Prostate gland (tissue), 2 donors: Measurements from ENCODE around the gene GPR161. TPM values are rescaled to one million over a fixed set of nuclear protein-coding genes. Genes with fewer than 3 reads are reported as not detected.
"Not testable (repeated sequence)": the region's sequence is repeated elsewhere in the genome, so short reads cannot be mapped to it uniquely, and the experiment has no call there.

ENCODE experiments used
- DNase-seq: peaks from one replicate; pipeline ENCODE4 v3.0.0-alpha.2; 2019; ENCODE audit warnings: low spot score
- H3K27ac ChIP-seq, 2 donors: fragments of 200-600 bp; sonication (generic); 2 replicates each; pipeline ENCODE4 v1.5.1; 2017 to 2019
- H3K27me3 ChIP-seq: fragments of 200-600 bp; sonication (generic); replicated peaks from 2 replicates; pipeline ENCODE4 v1.5.1; 2019; ENCODE audit not compliant: insufficient read depth
- H3K36me3 ChIP-seq, 2 donors: fragments of 200-600 bp; sonication (generic); 1 replicate in 1 of 2; 2 replicates in 1 of 2; pipeline versions ENCODE4 v1.5.1 to v1.8.1; 2017 to 2019
- H3K4me1 ChIP-seq: fragments of 200-600 bp; sonication (generic); replicated peaks from 2 replicates; pipeline ENCODE4 v1.5.1; 2019
- H3K4me3 ChIP-seq, 2 donors: fragments of 200-600 bp; sonication (generic); 2 replicates each; pipeline ENCODE4 v1.5.1; 2017 to 2019
- H3K9me3 ChIP-seq: fragments of 200-600 bp; sonication (generic); 2 replicates; pipeline ENCODE4 v1.5.1; 2017
- POLR2A ChIP-seq: fragments of 450-650 bp; IDR thresholded peaks from one replicate; pipeline ENCODE4 v1.6.1; 2016; ENCODE audit warnings: antibody characterized with exemption, mild to moderate bottlenecking
- POLR2AphosphoS5 ChIP-seq: sonication (generic); formaldehyde crosslinking; IDR thresholded peaks from one replicate; pipeline ENCODE4 v1.6.1; 2017; ENCODE audit warnings: antibody characterized with exemption
- WGBS: methylation state at CpG from one replicate; pipeline ENCODE4 v1.1.5; 2018; 5-methylcytosine and 5-hydroxymethylcytosine counted together
- intact Hi-C: fragments of 100-400 bp; cut with DNase I; formaldehyde crosslinking; loops from one replicate; pipeline ENCODE4 v1.14.2; 2022
- total RNA-seq, 2 donors: library from RNA; depleted of rRNA; stranded (reverse); fragments of >200 nt; gene quantifications; one replicate each; pipeline ENCODE4 v1.1.0, GENCODE V29; 2016
- TF ChIP-seq, protein P1 (sequence below), 4 experiments: fragments of 200-600 bp in 2 of 4; fragments of 450-650 bp in 2 of 4; sonication (generic) in 2 of 4; IDR thresholded peaks; 1 replicate in 3 of 4; 2 replicates in 1 of 4; pipeline ENCODE4 v1.5.1; 2016 to 2019; ENCODE audit warnings: antibody characterized with exemption in 4 of 4, mild to moderate bottlenecking in 2 of 4, moderate library complexity in 2 of 4

The GPR161 gene
- total RNA-seq, 2 donors from 2014 or later = 4.5 to 23.3 TPM

DNA sequence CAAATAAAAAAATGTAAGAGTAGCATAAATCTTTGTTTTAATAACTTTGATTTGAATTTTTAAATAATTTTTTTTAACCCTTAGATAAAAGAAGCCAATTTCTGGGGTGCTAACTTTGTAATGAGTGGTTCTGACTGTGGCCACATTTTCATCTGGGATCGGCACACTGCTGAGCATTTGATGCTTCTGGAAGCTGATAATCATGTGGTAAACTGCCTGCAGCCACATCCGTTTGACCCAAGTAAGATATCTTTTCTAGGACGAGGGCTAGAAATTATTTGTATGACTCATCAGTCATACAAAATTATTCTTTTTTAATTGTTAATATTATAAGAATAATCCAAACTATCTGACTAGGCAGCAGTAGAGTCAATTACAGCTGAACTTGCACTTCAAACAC, 71.2 kb downstream of the GPR161 start:
- no peak overlapping the region for H3K4me3 ChIP-seq
- WGBS = 87% methylated on average over 3 of the region's 3 CpGs
- intact Hi-C loops = no loop called here
- no peak overlapping the region for H3K27ac ChIP-seq
- H3K27me3 ChIP-seq = no peaks in the 10 kb centered on the region
- H3K9me3 ChIP-seq = no peaks in the 10 kb centered on the region
- H3K36me3 ChIP-seq = no peaks in the 10 kb centered on the region
- no peaks in the 10 kb centered on the region for H3K4me1 ChIP-seq
- TF ChIP-seq, protein P1, sequence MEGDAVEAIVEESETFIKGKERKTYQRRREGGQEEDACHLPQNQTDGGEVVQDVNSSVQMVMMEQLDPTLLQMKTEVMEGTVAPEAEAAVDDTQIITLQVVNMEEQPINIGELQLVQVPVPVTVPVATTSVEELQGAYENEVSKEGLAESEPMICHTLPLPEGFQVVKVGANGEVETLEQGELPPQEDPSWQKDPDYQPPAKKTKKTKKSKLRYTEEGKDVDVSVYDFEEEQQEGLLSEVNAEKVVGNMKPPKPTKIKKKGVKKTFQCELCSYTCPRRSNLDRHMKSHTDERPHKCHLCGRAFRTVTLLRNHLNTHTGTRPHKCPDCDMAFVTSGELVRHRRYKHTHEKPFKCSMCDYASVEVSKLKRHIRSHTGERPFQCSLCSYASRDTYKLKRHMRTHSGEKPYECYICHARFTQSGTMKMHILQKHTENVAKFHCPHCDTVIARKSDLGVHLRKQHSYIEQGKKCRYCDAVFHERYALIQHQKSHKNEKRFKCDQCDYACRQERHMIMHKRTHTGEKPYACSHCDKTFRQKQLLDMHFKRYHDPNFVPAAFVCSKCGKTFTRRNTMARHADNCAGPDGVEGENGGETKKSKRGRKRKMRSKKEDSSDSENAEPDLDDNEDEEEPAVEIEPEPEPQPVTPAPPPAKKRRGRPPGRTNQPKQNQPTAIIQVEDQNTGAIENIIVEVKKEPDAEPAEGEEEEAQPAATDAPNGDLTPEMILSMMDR (IDR thresholded peaks at IDR 0.05) = no peak
- TF ChIP-seq POLR2AphosphoS5 (no peak), POLR2A (no peak)
- DNase-seq = no peak

DNA sequence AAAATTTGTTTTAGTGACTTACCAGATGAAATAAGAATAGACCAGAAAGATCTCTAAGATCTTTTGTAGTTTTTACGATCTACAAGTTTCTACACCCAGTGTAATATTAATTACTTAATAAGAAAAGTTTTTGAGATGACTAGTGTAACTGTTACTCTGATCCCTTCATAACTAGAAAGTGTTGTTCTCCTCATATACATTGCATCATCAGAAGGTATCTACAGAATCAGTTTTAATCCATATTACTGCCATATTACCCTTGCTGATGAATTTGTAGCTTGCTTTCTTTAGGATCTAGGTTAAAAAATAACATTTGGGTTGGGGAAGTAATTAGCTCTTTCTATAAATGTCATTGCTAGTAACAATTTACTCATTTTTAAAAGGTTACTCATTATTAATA, 72.5 kb downstream of the GPR161 start:
- intact Hi-C loops = no loop called here
- Histone ChIP-seq H3K27me3 (no peaks in the 10 kb centered on the region), H3K27ac (no peak overlapping the region), H3K4me3 (no peak overlapping the region), H3K36me3 (no peaks in the 10 kb centered on the region), H3K9me3 (no peaks in the 10 kb centered on the region), H3K4me1 (no peaks in the 10 kb centered on the region)
- WGBS = 98% methylated on average over 1 of the region's 1 CpG
- TF ChIP-seq POLR2AphosphoS5 (no peak), POLR2A (no peak)
- TF ChIP-seq, protein P1 (IDR thresholded peaks at IDR 0.05) = no peak
- DNase-seq = no peak

DNA sequence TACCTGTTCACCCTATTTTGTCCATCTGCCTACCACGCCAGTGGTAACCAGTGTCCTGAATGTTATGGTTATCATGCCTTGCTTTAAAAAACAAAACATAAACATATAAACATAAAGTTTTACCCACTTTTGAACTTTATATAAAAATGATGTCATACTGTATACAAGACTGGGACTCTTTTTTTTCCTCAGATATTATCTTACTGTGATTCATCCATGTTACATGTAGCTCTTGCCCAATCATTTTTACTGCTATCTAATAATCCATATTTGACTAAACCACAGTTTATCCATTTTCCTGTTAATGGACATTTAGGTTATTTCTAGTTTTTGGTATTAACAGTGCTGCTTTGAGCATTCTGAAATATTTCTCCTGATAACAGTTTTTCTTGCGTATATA, 78.8 kb downstream of the GPR161 start:
- H3K9me3 ChIP-seq = no peaks in the 10 kb centered on the region
- H3K36me3 ChIP-seq = no peaks in the 10 kb centered on the region
- 97% methylated on average over 2 of the region's 2 CpGs for WGBS
- H3K4me1 ChIP-seq = no peaks in the 10 kb centered on the region
- H3K4me3 ChIP-seq = no peak overlapping the region
- no peak for DNase-seq
- intact Hi-C loops = no loop called here
- H3K27me3 ChIP-seq = no peaks in the 10 kb centered on the region
- TF ChIP-seq POLR2AphosphoS5 = no peak
- TF ChIP-seq, protein P1 (IDR thresholded peaks at IDR 0.05) = no peak
- no peak for TF ChIP-seq POLR2A
- H3K27ac ChIP-seq = no peak overlapping the region

DNA sequence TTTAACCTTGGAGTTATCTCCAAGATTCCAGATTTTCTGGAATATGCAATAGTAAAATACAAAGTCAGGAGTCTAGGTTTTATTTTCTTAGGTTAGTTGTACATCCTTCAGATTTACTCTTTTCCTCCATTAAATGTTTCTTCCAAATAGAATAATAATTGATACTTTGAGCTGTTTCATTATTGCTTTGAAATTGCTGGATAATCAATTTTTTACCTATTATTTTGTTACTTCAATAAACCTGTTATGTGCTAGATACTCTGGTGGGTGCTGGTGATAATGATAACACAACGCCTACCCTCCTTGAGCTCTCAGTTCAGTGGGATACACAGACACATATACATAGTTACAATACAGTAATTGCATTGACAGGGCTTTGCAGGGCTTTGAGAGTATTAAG, 79.4 kb downstream of the GPR161 start:
- intact Hi-C loops = no loop called here
- WGBS = 94% methylated on average over 1 of the region's 1 CpG
- no peak for DNase-seq

DNA sequence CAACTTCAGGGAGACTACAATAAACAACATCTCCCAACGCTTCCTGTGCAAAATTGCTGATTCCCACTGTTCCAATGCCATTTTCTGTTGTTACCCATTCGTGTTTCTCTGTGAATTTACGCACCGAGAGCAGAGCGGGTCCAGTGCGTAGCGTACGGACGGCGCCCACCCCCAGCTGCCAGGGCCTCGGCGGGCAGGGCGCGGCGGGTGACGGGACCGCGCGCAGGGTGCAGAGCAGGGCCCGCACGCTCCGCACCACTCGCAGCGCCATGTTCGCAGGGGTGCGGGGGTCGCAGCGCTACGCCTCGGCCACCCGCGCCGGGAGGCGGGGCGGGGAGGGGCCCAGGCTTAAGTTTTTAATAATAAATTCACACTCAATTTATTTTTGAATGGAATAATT, 80.6 kb downstream of the GPR161 start:
- H3K36me3 ChIP-seq, H3K27ac ChIP-seq, H3K4me1 ChIP-seq, DNase-seq, H3K27me3 ChIP-seq, intact Hi-C loops, H3K9me3 ChIP-seq, H3K4me3 ChIP-seq: not testable (repeated sequence)
- 59% methylated on average over 23 of the region's 35 CpGs for WGBS

More for the DNA sequence above, 79.4 kb downstream of the GPR161 start:
- Histone ChIP-seq H3K4me1 (no peaks in the 10 kb centered on the region), H3K27ac (no peak overlapping the region), H3K36me3 (no peaks in the 10 kb centered on the region), H3K4me3 (no peak overlapping the region), H3K9me3 (no peaks in the 10 kb centered on the region), H3K27me3 (no peaks in the 10 kb centered on the region)
- TF ChIP-seq, protein P1 (IDR thresholded peaks at IDR 0.05) = no peak
- no peak for TF ChIP-seq POLR2AphosphoS5
- TF ChIP-seq POLR2A = no peak
